ENCODE measurements around the gene PTPRK.

- TF ChIP-seq CTCF (conservative IDR thresholded peaks at IDR 0.05; ENCODE audit: low read length) (no peak), EZH2phosphoT487 (IDR thresholded peaks at IDR 0.05; ENCODE audit: borderline replicate concordance, low read depth, low read length) (no peak)
Measured at GRCh38 chr6:128179876-128180438, 340.4 kb downstream of the PTPRK start.
